ENCODE measurements around the gene FURIN. TPM values are rescaled to one million over a fixed set of nuclear protein-coding genes. Genes with fewer than 3 reads are reported as not detected.

FURIN gene
- total RNA-seq, 2 experiments from 2014 or later: 443 to 448 TPM

DNA sequence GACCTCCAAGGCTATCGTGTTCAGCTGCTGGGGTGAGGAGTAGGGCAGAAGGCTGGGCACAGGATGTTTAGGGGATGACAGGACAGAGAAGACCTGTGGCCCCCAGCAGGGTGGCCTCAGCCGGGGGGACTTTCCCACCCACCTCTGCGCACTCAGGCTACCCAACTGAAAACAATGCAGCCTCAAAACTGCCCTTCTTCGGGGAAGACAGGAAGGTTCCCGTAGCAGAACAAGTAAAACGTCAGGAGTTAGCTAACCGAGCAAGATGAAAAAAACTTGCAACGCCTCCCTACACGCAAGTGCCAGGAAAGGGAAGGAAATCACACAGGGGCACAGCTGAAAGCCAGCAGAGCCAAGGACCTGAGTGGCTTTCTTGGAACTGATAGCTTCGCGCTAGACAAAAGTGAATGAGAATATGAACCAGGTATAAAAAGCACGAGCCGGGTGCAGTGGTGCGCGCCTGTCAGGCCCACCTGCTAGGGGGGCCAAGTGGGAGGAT is 38.4 kb upstream of the FURIN start:
- Mint-ChIP-seq H3K36me3 (ENCODE audit: low read depth) (peaks cover 22% of the 10 kb centered on the region), H3K4me3 (peak overlapping the region; percentile 62), H3K27me3 (ENCODE audit: low read depth) (no peaks in the 10 kb centered on the region), H3K27ac (peak overlapping the region; percentile 100), H3K9me3 (no peaks in the 10 kb centered on the region), H3K4me1 (ENCODE audit: low read depth) (peaks cover 54% of the 10 kb centered on the region)
- CTCF ChIA-PET: interaction anchor here (0.8 to 1.5 kb wide), 5 partner anchors 10 to 56 kb away, joined by 3 to 5 read pairs (median 4); no protein-coding TSS in a partner anchor
- intact Hi-C loops (cut with micrococcal nuclease): loop anchor here (1.0 to 2.0 kb wide), 6 partner anchors 8 to 101 kb away; no protein-coding TSS in a partner anchor
- DNase-seq: peak; percentile 94

DNA sequence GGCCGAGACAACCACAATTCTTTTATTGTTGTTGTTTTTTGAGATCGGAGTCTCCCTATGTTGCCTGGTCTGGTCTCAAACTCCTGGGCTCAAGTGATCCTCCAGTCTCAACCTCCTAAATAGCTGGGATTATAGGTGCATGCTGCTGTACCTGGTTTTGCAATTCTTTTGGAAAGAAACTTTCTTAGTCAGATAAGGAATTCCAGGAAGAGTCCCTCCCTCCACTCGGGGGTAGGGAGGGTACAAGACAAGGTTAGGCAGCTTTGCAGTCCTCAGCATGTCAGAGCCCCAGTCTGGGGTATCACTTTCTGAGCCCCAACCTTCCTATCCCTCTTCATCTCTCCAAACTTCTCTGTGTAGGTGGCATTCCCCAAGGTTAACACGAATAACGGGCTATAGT is 33.8 kb upstream of the FURIN start:
- Mint-ChIP-seq H3K9me3 (no peaks in the 10 kb centered on the region), H3K27me3 (ENCODE audit: low read depth) (no peaks in the 10 kb centered on the region), H3K27ac (peak overlapping the region; percentile 97), H3K4me3 (no peak overlapping the region), H3K4me1 (ENCODE audit: low read depth) (peaks cover 77% of the 10 kb centered on the region), H3K36me3 (ENCODE audit: low read depth) (peaks cover 20% of the 10 kb centered on the region)
- DNase-seq: no peak
- CTCF ChIA-PET: no interaction called here
- intact Hi-C loops (cut with micrococcal nuclease): no loop called here

DNA sequence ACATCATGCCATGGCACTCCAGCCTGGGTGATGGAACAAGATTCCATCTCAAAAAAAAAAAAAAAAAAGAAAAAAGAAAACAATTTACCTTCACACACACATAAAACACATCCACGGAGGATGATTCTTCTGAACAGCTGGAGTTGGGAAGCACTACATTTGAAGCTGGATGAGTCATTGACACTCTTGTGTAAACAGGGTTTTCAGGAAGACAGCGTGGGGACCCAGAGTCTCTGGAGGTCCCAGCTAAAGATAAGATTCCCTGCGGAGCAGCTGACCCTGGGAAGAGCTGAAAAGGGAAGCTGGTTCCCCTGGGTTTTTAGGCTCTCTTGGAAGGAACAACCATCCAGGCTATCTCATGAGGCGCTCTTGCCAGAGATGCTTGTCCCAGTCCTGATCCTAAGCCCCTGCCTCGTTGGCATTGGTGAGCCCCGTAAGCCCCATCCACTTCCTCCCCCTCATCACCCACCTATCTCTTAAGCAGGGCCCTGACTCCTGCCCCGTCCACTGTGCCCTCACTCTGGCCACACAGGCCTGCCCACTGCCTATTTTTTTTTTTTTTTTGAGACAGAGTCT is 32.0 kb upstream of the FURIN start:
- no peaks in the 10 kb centered on the region for H3K27me3 Mint-ChIP-seq (ENCODE audit: low read depth)
- H3K4me1 Mint-ChIP-seq (ENCODE audit: low read depth): peaks cover 72% of the 10 kb centered on the region
- peak overlapping the region; percentile 84 for H3K4me3 Mint-ChIP-seq
- H3K27ac Mint-ChIP-seq: peak overlapping the region; percentile 97
- H3K9me3 Mint-ChIP-seq: no peaks in the 10 kb centered on the region
- intact Hi-C loops (cut with micrococcal nuclease): no loop called here
- peaks cover 23% of the 10 kb centered on the region for H3K36me3 Mint-ChIP-seq (ENCODE audit: low read depth)
- CTCF ChIA-PET: interaction anchor here (1.1 kb wide), 1 partner anchor 37 kb away, joined by 3 read pairs; no protein-coding TSS in a partner anchor
- DNase-seq: no peak

DNA sequence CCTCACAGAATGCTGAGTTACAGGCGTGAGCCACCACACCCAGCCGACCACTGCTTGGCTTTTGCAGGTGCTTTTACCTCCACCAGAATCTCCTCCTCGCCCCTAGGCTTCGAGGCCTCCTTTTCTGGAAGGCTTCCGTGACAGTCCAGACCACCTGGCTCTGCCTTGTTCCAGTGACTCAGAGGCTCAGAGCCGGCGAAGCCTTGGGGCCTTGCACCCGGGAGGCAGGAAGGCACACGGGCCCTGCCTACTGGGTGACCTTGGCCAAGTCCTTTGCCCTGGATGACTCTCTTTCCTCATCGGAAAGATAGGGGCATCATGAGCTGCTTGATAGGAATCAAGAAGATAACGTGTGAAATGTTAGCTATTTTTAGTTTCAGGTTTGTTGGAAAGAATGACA is 31.3 kb upstream of the FURIN start:
- peak; percentile 77 for DNase-seq
- intact Hi-C loops (cut with micrococcal nuclease): no loop called here
- Mint-ChIP-seq H3K27ac (peak overlapping the region; percentile 97), H3K9me3 (no peaks in the 10 kb centered on the region), H3K36me3 (ENCODE audit: low read depth) (peaks cover 25% of the 10 kb centered on the region), H3K27me3 (ENCODE audit: low read depth) (no peaks in the 10 kb centered on the region), H3K4me1 (ENCODE audit: low read depth) (peaks cover 73% of the 10 kb centered on the region), H3K4me3 (peak overlapping the region; percentile 84)
- CTCF ChIA-PET: interaction anchor here (0.8 to 1.6 kb wide), 5 partner anchors 20 to 65 kb away, joined by 3 to 5 read pairs (median 3); no protein-coding TSS in a partner anchor

DNA sequence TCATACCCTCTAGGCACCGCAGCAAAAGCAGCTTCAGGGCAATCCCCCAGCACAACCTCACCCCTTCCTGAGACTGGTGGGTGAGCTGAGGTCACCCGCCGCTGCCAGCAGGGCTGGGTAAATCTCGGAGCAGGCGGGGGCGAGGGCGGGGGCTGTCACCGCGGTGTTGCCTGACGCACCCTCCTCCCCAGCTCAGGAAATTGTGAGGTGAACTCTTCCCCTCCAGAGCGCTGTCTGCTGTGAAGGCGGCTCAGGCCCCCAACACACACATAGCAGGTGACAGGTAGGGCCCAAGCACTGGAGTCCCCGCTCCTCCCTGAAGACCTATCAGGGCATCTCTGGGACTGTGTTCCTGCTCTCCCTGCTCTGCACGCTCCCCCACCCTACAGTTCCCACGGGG is 30.2 kb upstream of the FURIN start:
- H3K27me3 Mint-ChIP-seq (ENCODE audit: low read depth): no peaks in the 10 kb centered on the region
- H3K4me1 Mint-ChIP-seq (ENCODE audit: low read depth): peaks cover 66% of the 10 kb centered on the region
- CTCF ChIA-PET: interaction anchor here (0.8 to 1.6 kb wide), 5 partner anchors 21 to 64 kb away, joined by 3 to 7 read pairs (median 3); no protein-coding TSS in a partner anchor
- H3K4me3 Mint-ChIP-seq: peak overlapping the region; percentile 84
- DNase-seq: peak; percentile 97
- intact Hi-C loops (cut with micrococcal nuclease): loop anchor here (1.0 kb wide), 4 partner anchors 8 to 31 kb away; no protein-coding TSS in a partner anchor
- H3K9me3 Mint-ChIP-seq: no peaks in the 10 kb centered on the region
- H3K27ac Mint-ChIP-seq: peak overlapping the region; percentile 97
- H3K36me3 Mint-ChIP-seq (ENCODE audit: low read depth): peaks cover 27% of the 10 kb centered on the region

DNA sequence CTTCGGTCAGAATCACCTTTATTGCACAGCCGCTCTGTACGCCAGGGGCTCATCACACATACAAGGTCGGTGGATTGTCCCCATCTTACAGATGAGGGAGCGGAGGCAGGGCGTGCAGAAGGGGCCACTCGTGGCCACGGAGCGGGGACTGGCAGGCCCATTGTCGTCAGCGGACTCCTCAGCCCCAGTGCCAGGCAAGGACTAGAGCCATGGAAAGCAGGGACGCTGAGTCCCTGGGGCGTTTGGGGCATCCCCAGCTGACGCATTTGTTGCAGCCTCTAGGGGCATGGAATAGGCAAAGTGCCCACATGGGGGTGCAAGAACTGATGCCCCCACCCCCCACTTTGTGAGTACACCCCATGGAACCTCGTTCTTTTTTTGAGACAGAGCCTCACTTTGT is 29.8 kb upstream of the FURIN start:
- peak overlapping the region; percentile 97 for H3K27ac Mint-ChIP-seq
- no peaks in the 10 kb centered on the region for H3K27me3 Mint-ChIP-seq (ENCODE audit: low read depth)
- H3K36me3 Mint-ChIP-seq (ENCODE audit: low read depth): peaks cover 25% of the 10 kb centered on the region
- DNase-seq: peak; percentile 76
- intact Hi-C loops (cut with micrococcal nuclease): loop anchor here (1.0 kb wide), 4 partner anchors 8 to 31 kb away; no protein-coding TSS in a partner anchor
- H3K9me3 Mint-ChIP-seq: no peaks in the 10 kb centered on the region
- peak overlapping the region; percentile 84 for H3K4me3 Mint-ChIP-seq
- CTCF ChIA-PET: interaction anchor here (1.1 to 1.8 kb wide), 3 partner anchors 22 to 94 kb away, joined by 5 to 8 read pairs (median 7); partner anchors contain the start of gene HDDC3
- peaks cover 63% of the 10 kb centered on the region for H3K4me1 Mint-ChIP-seq (ENCODE audit: low read depth)

DNA sequence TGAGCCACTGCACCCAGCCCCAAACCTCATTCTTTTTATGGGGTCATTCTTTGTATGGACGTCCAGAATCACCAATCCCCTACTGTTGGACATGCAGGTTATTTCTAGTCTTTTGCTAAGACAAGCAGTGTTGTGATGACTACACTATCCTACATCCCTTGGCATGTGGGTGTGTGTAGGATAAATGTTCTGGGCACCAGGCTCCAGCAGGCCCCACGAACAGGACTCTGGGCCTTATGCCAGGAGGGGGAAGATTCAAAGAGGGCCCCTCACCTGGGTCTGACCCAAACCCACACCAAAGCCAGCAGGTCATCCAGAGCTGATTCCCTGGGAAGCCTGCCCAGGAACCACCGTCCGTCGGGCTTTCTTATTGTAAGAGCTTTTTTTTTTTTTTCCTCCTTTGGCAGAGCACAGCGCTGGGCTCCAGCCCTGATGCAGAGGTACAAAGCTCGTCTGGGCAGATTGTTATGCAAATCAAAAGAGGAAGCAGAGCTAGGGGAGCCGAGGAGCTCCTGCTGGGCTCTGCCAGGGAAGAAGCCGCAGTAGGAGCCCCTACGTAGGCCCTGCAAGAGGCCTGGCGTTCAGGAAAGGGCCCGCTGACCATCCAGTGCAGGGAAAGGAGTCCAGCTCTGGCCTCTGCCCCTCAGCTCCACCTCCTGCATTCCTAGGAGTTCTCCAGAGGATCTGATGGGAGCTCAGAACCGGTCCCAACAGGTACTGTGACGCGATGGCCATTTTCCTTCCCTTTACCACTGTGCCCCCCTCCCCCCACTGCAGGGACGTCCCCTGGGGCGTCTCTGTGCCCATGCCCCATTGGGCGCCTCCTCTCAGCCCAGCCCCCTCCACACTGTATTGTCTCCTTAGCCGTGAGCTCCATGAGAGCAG is 29.0 kb upstream of the FURIN start:
- Mint-ChIP-seq H3K36me3 (ENCODE audit: low read depth) (peaks cover 27% of the 10 kb centered on the region), H3K27me3 (ENCODE audit: low read depth) (no peaks in the 10 kb centered on the region), H3K4me1 (ENCODE audit: low read depth) (peaks cover 60% of the 10 kb centered on the region), H3K27ac (peak overlapping the region; percentile 97), H3K4me3 (peak overlapping the region; percentile 84), H3K9me3 (no peaks in the 10 kb centered on the region)
- peak; percentile 86 for DNase-seq
- intact Hi-C loops (cut with micrococcal nuclease): no loop called here
- CTCF ChIA-PET: interaction anchor here (0.8 to 1.8 kb wide), 5 partner anchors 9 to 245 kb away, joined by 3 to 8 read pairs (median 5); partner anchors contain the start of gene HDDC3

DNA sequence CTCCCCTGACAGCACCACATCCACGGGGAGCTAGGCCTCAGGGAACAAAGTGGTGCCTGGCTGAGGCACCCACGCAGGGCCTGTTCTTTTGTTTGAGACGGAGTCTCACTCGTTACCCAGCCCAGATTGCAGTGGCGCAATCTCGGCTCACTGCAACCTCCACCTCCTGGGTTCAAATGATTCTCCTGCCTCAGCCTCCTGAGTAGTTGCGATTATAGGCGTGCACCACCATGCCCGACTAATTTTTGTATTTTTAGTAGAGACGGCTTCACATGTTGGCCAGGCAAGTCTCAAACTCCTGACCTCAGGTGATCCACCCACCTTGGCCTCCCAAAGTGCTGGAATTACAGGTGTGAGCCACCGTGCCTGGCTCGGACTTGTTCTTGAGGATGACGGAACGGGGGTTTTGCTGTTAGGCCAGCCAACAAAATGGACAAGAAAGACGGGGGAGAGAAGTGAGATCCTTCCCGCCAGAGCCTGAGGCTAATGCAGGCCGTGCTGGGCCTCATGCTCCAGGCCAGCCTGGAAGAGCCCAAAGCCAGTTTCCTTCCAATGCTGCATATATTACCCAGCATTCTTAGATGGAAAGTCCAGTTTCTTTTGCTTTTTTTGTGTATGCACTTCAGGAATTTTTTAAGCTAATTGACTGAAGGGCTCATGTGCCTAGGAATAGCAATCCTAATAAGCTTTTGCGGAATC is 28.1 kb upstream of the FURIN start:
- intact Hi-C loops (cut with micrococcal nuclease): no loop called here
- no peaks in the 10 kb centered on the region for H3K9me3 Mint-ChIP-seq
- peak overlapping the region; percentile 84 for H3K4me3 Mint-ChIP-seq
- no peak for DNase-seq
- H3K36me3 Mint-ChIP-seq (ENCODE audit: low read depth): peaks cover 27% of the 10 kb centered on the region
- peak overlapping the region; percentile 97 for H3K27ac Mint-ChIP-seq
- CTCF ChIA-PET: interaction anchor here (1.0 to 1.8 kb wide), 4 partner anchors 10 to 246 kb away, joined by 3 to 8 read pairs (median 4); partner anchors contain the start of gene HDDC3
- H3K4me1 Mint-ChIP-seq (ENCODE audit: low read depth): peaks cover 57% of the 10 kb centered on the region
- H3K27me3 Mint-ChIP-seq (ENCODE audit: low read depth): no peaks in the 10 kb centered on the region

DNA sequence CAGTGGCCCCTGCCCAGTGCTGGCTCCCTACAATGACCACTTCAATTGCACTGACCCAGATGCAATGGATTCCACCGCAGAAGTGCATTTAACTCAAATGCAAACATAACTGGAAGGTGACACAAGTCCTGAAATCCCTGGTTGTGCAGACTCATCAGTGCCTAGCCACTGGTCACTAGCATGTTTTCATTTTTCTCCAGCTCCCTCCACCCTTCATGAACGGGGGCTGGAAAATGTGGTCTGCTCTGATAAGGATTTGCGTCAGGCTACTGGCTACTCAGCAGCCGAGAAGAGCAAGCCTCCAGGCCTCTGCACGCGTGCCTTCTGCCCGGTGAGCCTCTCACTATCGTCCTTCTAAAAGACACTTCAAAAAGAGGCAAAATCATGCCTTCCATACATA is 27.4 kb upstream of the FURIN start:
- peaks cover 28% of the 10 kb centered on the region for H3K36me3 Mint-ChIP-seq (ENCODE audit: low read depth)
- intact Hi-C loops (cut with micrococcal nuclease): no loop called here
- DNase-seq: no peak
- no peaks in the 10 kb centered on the region for H3K27me3 Mint-ChIP-seq (ENCODE audit: low read depth)
- H3K4me3 Mint-ChIP-seq: peak overlapping the region; percentile 15
- H3K27ac Mint-ChIP-seq: peak overlapping the region; percentile 18
- CTCF ChIA-PET: interaction anchor here (1.6 kb wide), 1 partner anchor 45 kb away, joined by 6 read pairs; no protein-coding TSS in a partner anchor
- H3K4me1 Mint-ChIP-seq (ENCODE audit: low read depth): peaks cover 59% of the 10 kb centered on the region
- H3K9me3 Mint-ChIP-seq: no peaks in the 10 kb centered on the region

DNA sequence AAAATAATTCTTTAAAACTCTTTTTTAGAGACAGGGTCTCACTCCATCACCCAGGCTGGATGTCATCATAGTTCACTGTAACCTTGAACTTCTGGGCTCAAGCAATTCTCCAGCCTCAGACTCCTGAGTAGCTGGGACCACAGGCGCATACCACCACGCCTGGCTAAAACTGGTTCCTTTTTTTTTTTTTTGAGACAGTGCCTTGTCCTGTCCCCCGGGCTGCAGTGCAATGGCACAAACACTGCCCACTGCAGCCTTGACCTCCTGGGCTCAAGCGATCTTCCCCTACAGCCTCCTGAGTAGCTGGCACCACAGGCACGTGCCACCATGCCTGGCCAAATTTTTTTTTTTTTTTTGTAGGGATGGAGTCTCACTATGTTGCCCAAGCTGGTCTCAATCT is 23.7 kb upstream of the FURIN start:
- Mint-ChIP-seq H3K36me3 (ENCODE audit: low read depth) (peaks cover 23% of the 10 kb centered on the region), H3K4me1 (ENCODE audit: low read depth) (peaks cover 33% of the 10 kb centered on the region), H3K4me3 (no peak overlapping the region), H3K27me3 (ENCODE audit: low read depth) (no peaks in the 10 kb centered on the region), H3K27ac (peak overlapping the region; percentile 74), H3K9me3 (no peaks in the 10 kb centered on the region)
- no peak for DNase-seq
- CTCF ChIA-PET: interaction anchor here (1.1 kb wide), 1 partner anchor 12 kb away, joined by 3 read pairs; no protein-coding TSS in a partner anchor
- intact Hi-C loops (cut with micrococcal nuclease): no loop called here

DNA sequence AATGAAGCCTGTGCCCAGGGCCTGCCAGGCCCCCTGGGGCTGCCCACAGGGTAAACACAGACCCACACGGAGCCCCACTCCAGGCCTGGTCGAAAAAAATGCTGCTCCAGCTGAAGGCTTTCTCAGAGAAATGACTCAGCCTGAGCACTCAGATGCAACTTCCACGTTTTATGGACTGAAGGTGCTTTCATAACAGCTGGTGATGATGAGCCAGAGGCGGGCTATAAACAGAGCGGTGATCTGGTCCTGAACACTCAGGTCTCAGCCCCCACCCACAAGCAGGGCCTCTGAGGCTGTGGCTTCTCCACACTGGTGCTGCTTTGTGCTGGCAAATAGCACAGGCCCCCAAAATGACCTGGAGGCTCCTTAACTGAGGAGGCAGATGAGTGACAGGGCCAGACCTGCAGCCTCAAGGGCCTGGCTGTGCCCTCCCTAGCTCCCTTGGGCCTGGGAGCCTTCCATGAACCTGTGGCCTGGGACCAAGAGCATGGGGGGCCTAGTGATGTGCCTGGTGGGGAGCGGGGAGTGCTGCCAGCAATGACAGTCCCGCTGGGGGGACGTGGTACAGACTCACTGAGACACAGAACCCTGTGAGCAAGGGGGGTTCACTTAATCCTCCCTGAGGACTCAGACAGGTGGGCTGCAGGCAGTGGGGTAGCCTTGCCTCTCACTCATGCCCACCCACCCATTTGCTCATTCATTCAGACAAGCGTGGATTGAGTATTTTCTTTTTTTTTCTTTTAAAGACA is 23.0 kb upstream of the FURIN start:
- H3K4me3 Mint-ChIP-seq: no peak overlapping the region

More for the DNA sequence above, 23.0 kb upstream of the FURIN start:
- DNase-seq: peak; percentile 81
- CTCF ChIA-PET: interaction anchor here (1.1 kb wide), 1 partner anchor 13 kb away, joined by 3 read pairs; no protein-coding TSS in a partner anchor
- Mint-ChIP-seq H3K27me3 (ENCODE audit: low read depth) (no peaks in the 10 kb centered on the region), H3K27ac (peak overlapping the region; percentile 74), H3K4me1 (ENCODE audit: low read depth) (peaks cover 26% of the 10 kb centered on the region), H3K9me3 (no peaks in the 10 kb centered on the region), H3K36me3 (ENCODE audit: low read depth) (peaks cover 19% of the 10 kb centered on the region)
- intact Hi-C loops (cut with micrococcal nuclease): no loop called here

Data from activated naive CD4-positive, alpha-beta T cell treated with anti-CD3 and anti-CD28 coated beads for 36 hours (primary cell).